ENCODE results near the gene KLK6.
A peak's percentile ranks its signal among the peaks of the same experiment; 100 is the strongest.

The KLK6 gene

GRCh38 chr19:50924586-50924985 is 44.8 kb downstream of the KLK6 start:
- H3K4me3 ChIP-seq (ENCODE audit: control insufficient read depth in 1 of 7, extremely low read depth in 1 of 7, insufficient read depth in 4 of 7, low read depth in 2 of 7, low read length in 6 of 7) = no peak overlapping the region
- peaks cover 0 to 8% (median 6%) of the 10 kb centered on the region in 4 experiments for H3K4me1 ChIP-seq (ENCODE audit: control extremely low read depth in 1 of 4, control insufficient read depth in 4 of 4, insufficient read depth in 4 of 4, low read length in 3 of 4)
- peaks cover 2 to 30% (median 5%) of the 10 kb centered on the region in 5 experiments for H3K27me3 ChIP-seq (replicated peaks in 2 of 5; ENCODE audit: control insufficient read depth in 4 of 5, insufficient read depth in 5 of 5, low read length in 4 of 5)
- H3K9me3 ChIP-seq (ENCODE audit: control extremely low read depth in 1 of 5, control insufficient read depth in 4 of 5, insufficient read depth in 2 of 5, low read depth in 1 of 5, low read length in 4 of 5) = no peaks in the 10 kb centered on the region
- no peak for DNase-seq
- H3K36me3 ChIP-seq (ENCODE audit: control insufficient read depth in 4 of 4, insufficient read depth in 4 of 4, low read length in 3 of 4) = no peaks in the 10 kb centered on the region
- WGBS (ENCODE audit: insufficient coverage) = 76% methylated on average over 4 of the region's 6 CpGs
- H3K27ac ChIP-seq (ENCODE audit: insufficient read depth in 1 of 2, low read depth in 1 of 2, low read length in 2 of 2, poor library complexity in 1 of 2, severe bottlenecking in 2 of 2) = no peak overlapping the region
- ChIA-PET POLR2A (no interaction called here), CTCF (interaction anchor here (0.6 kb wide), 1 partner anchor 373 kb away, joined by 3 read pairs; no protein-coding TSS in a partner anchor)

GRCh38 chr19:50922317-50922853 is 47.0 kb downstream of the KLK6 start:
- peaks cover 0 to 8% (median 6%) of the 10 kb centered on the region in 4 experiments for H3K4me1 ChIP-seq (ENCODE audit: control extremely low read depth in 1 of 4, control insufficient read depth in 4 of 4, insufficient read depth in 4 of 4, low read length in 3 of 4)
- H3K9me3 ChIP-seq (ENCODE audit: control extremely low read depth in 1 of 5, control insufficient read depth in 4 of 5, insufficient read depth in 2 of 5, low read depth in 1 of 5, low read length in 4 of 5) = no peaks in the 10 kb centered on the region
- ChIA-PET CTCF (interaction anchor here (0.6 to 2.0 kb wide), 13 partner anchors 12 to 386 kb away, joined by 3 to 12 read pairs (median 3); no protein-coding TSS in a partner anchor), POLR2A (no interaction called here)
- H3K36me3 ChIP-seq (ENCODE audit: control insufficient read depth in 4 of 4, insufficient read depth in 4 of 4, low read length in 3 of 4) = no peaks in the 10 kb centered on the region
- H3K4me3 ChIP-seq (ENCODE audit: control insufficient read depth in 1 of 7, extremely low read depth in 1 of 7, insufficient read depth in 4 of 7, low read depth in 2 of 7, low read length in 6 of 7) = no peak overlapping the region
- 35% methylated on average over 20 of the region's 21 CpGs for WGBS (ENCODE audit: insufficient coverage)
- no peak overlapping the region for H3K27ac ChIP-seq (ENCODE audit: insufficient read depth in 1 of 2, low read depth in 1 of 2, low read length in 2 of 2, poor library complexity in 1 of 2, severe bottlenecking in 2 of 2)
- H3K27me3 ChIP-seq (replicated peaks in 2 of 5; ENCODE audit: control insufficient read depth in 4 of 5, insufficient read depth in 5 of 5, low read length in 4 of 5) = peaks cover 0 to 31% (median 2%) of the 10 kb centered on the region in 5 experiments
- DNase-seq = peak; percentile 72 to 87 (median 83)

- Histone ChIP-seq H3K36me3 (ENCODE audit: control insufficient read depth in 4 of 4, insufficient read depth in 4 of 4, low read length in 3 of 4) (no peaks in the 10 kb centered on the region), H3K9me3 (ENCODE audit: control extremely low read depth in 1 of 5, control insufficient read depth in 4 of 5, insufficient read depth in 2 of 5, low read depth in 1 of 5, low read length in 4 of 5) (no peaks in the 10 kb centered on the region), H3K4me3 (ENCODE audit: control insufficient read depth in 1 of 7, extremely low read depth in 1 of 7, insufficient read depth in 4 of 7, low read depth in 2 of 7, low read length in 6 of 7) (no peak overlapping the region), H3K4me1 (ENCODE audit: control extremely low read depth in 1 of 4, control insufficient read depth in 4 of 4, insufficient read depth in 4 of 4, low read length in 3 of 4) (peaks cover 0 to 8% (median 6%) of the 10 kb centered on the region in 4 experiments), H3K27me3 (replicated peaks in 2 of 5; ENCODE audit: control insufficient read depth in 4 of 5, insufficient read depth in 5 of 5, low read length in 4 of 5) (peaks cover 0 to 34% (median 2%) of the 10 kb centered on the region in 5 experiments), H3K27ac (ENCODE audit: insufficient read depth in 1 of 2, low read depth in 1 of 2, low read length in 2 of 2, poor library complexity in 1 of 2, severe bottlenecking in 2 of 2) (no peak overlapping the region)
- no peak for DNase-seq
- WGBS (ENCODE audit: insufficient coverage) = 5% methylated on average over 8 of the region's 12 CpGs
- ChIA-PET CTCF (interaction anchor here (0.6 to 2.0 kb wide), 14 partner anchors 12 to 385 kb away, joined by 3 to 12 read pairs (median 3); no protein-coding TSS in a partner anchor), POLR2A (no interaction called here)
These were observed 47.7 kb downstream of the KLK6 start for GRCh38 chr19:50921426-50922316.

GRCh38 chr19:50916069-50916468 is 53.3 kb downstream of the KLK6 start:
- ChIA-PET POLR2A (no interaction called here), CTCF (no interaction called here)
- H3K36me3 ChIP-seq (ENCODE audit: control insufficient read depth in 4 of 4, insufficient read depth in 4 of 4, low read length in 3 of 4) = no peaks in the 10 kb centered on the region
- no peak overlapping the region for H3K27ac ChIP-seq (ENCODE audit: insufficient read depth in 1 of 2, low read depth in 1 of 2, low read length in 2 of 2, poor library complexity in 1 of 2, severe bottlenecking in 2 of 2)
- no peaks in the 10 kb centered on the region for H3K4me1 ChIP-seq (ENCODE audit: control extremely low read depth in 1 of 4, control insufficient read depth in 4 of 4, insufficient read depth in 4 of 4, low read length in 3 of 4)
- no peak overlapping the region for H3K4me3 ChIP-seq (ENCODE audit: control insufficient read depth in 1 of 7, extremely low read depth in 1 of 7, insufficient read depth in 4 of 7, low read depth in 2 of 7, low read length in 6 of 7)
- no peaks in the 10 kb centered on the region for H3K9me3 ChIP-seq (ENCODE audit: control extremely low read depth in 1 of 5, control insufficient read depth in 4 of 5, insufficient read depth in 2 of 5, low read depth in 1 of 5, low read length in 4 of 5)
- peaks cover 0 to 64% (median 12%) of the 10 kb centered on the region in 5 experiments for H3K27me3 ChIP-seq (replicated peaks in 2 of 5; ENCODE audit: control insufficient read depth in 4 of 5, insufficient read depth in 5 of 5, low read length in 4 of 5)
- no peak for DNase-seq
- WGBS (ENCODE audit: insufficient coverage) = 100% methylated on average over 1 of the region's 2 CpGs

- WGBS (ENCODE audit: insufficient coverage) = 3% methylated on average over 23 of the region's 29 CpGs
- Histone ChIP-seq H3K4me1 (ENCODE audit: control extremely low read depth in 1 of 4, control insufficient read depth in 4 of 4, insufficient read depth in 4 of 4, low read length in 3 of 4) (peaks cover 0 to 8% (median 1%) of the 10 kb centered on the region in 4 experiments), H3K4me3 (ENCODE audit: control insufficient read depth in 1 of 7, extremely low read depth in 1 of 7, insufficient read depth in 4 of 7, low read depth in 2 of 7, low read length in 6 of 7) (no peak overlapping the region), H3K9me3 (ENCODE audit: control extremely low read depth in 1 of 5, control insufficient read depth in 4 of 5, insufficient read depth in 2 of 5, low read depth in 1 of 5, low read length in 4 of 5) (no peaks in the 10 kb centered on the region), H3K36me3 (ENCODE audit: control insufficient read depth in 4 of 4, insufficient read depth in 4 of 4, low read length in 3 of 4) (no peaks in the 10 kb centered on the region), H3K27me3 (replicated peaks in 2 of 5; ENCODE audit: control insufficient read depth in 4 of 5, insufficient read depth in 5 of 5, low read length in 4 of 5) (peaks cover 0 to 82% (median 30%) of the 10 kb centered on the region in 5 experiments), H3K27ac (ENCODE audit: insufficient read depth in 1 of 2, low read depth in 1 of 2, low read length in 2 of 2, poor library complexity in 1 of 2, severe bottlenecking in 2 of 2) (no peak overlapping the region)
- ChIA-PET CTCF (no interaction called here), POLR2A (no interaction called here)
- DNase-seq = no peak
These were observed 56.4 kb downstream of the KLK6 start for GRCh38 chr19:50912727-50913716.

GRCh38 chr19:50912102-50912599 is 57.2 kb downstream of the KLK6 start:
- H3K4me3 ChIP-seq (ENCODE audit: control insufficient read depth in 1 of 7, extremely low read depth in 1 of 7, insufficient read depth in 4 of 7, low read depth in 2 of 7, low read length in 6 of 7) = no peak overlapping the region
- peaks cover 0 to 8% (median 1%) of the 10 kb centered on the region in 4 experiments for H3K4me1 ChIP-seq (ENCODE audit: control extremely low read depth in 1 of 4, control insufficient read depth in 4 of 4, insufficient read depth in 4 of 4, low read length in 3 of 4)
- H3K36me3 ChIP-seq (ENCODE audit: control insufficient read depth in 4 of 4, insufficient read depth in 4 of 4, low read length in 3 of 4) = no peaks in the 10 kb centered on the region
- H3K27ac ChIP-seq (ENCODE audit: insufficient read depth in 1 of 2, low read depth in 1 of 2, low read length in 2 of 2, poor library complexity in 1 of 2, severe bottlenecking in 2 of 2) = no peak overlapping the region
- H3K27me3 ChIP-seq (replicated peaks in 2 of 5; ENCODE audit: control insufficient read depth in 4 of 5, insufficient read depth in 5 of 5, low read length in 4 of 5) = peaks cover 3 to 91% (median 32%) of the 10 kb centered on the region in 5 experiments
- 25% methylated on average over 11 of the region's 21 CpGs for WGBS (ENCODE audit: insufficient coverage)
- CTCF ChIA-PET = no interaction called here
- no peaks in the 10 kb centered on the region for H3K9me3 ChIP-seq (ENCODE audit: control extremely low read depth in 1 of 5, control insufficient read depth in 4 of 5, insufficient read depth in 2 of 5, low read depth in 1 of 5, low read length in 4 of 5)
- no peak for DNase-seq
- POLR2A ChIA-PET = no interaction called here

Measured in common myeloid progenitor, CD34-positive (primary cell).